ENCODE results near the gene ZNF747.
"Not testable (repeated sequence)": the region's sequence is repeated elsewhere in the genome, so short reads cannot be mapped to it uniquely, and the experiment has no call there.

Gene ZNF747

GRCh38 chr16:30532285-30533145, 2.1 kb downstream of the ZNF747 start:
- DNase-seq: no peak

- DNase-seq: no peak
Measured at GRCh38 chr16:30530163-30531037, 4.3 kb downstream of the ZNF747 start.

GRCh38 chr16:30528799-30529457, 5.7 kb downstream of the ZNF747 start:
- DNase-seq: no peak

- DNase-seq: peak; percentile 44
Measured at GRCh38 chr16:30527635-30528178, 7.0 kb downstream of the ZNF747 start.

GRCh38 chr16:30526823-30527634, 7.6 kb downstream of the ZNF747 start:
- DNase-seq: peak; percentile 99

GRCh38 chr16:30526137-30526822, 8.4 kb downstream of the ZNF747 start, which contains the start of gene ZNF768:
Gene ZNF768 (minus strand): TSS chr16:30526566. CDS start chr16:30526413, 153 bp downstream.
- no peak for DNase-seq

- DNase-seq: no peak
Measured at GRCh38 chr16:30525844-30526136, 8.9 kb downstream of the ZNF747 start.

- no peak for DNase-seq
Measured at GRCh38 chr16:30524575-30525568, 9.8 kb downstream of the ZNF747 start.

GRCh38 chr16:30523768-30524574, 10.7 kb downstream of the ZNF747 start:
- DNase-seq: no peak

- not testable (repeated sequence) for DNase-seq
Measured at GRCh38 chr16:30522702-30523463, 11.8 kb downstream of the ZNF747 start.

GRCh38 chr16:30521873-30522641, 12.6 kb downstream of the ZNF747 start:
- DNase-seq: no peak

GRCh38 chr16:30521476-30521872, 13.2 kb downstream of the ZNF747 start:
- no peak for DNase-seq

GRCh38 chr16:30519120-30520049, 15.3 kb downstream of the ZNF747 start:
- DNase-seq: no peak

- DNase-seq: no peak
Measured at GRCh38 chr16:30518552-30518951, 16.1 kb downstream of the ZNF747 start.

- no peak for DNase-seq
Measured at GRCh38 chr16:30515275-30515674, 19.4 kb downstream of the ZNF747 start.

- no peak for DNase-seq
Measured at GRCh38 chr16:30511509-30511908, 23.1 kb downstream of the ZNF747 start.
